K562 (cell line): Measurements from ENCODE around the gene POFUT2. TPM values are rescaled to one million over a fixed set of nuclear protein-coding genes. Genes with fewer than 3 reads are reported as not detected.

ENCODE experiments used
- ATAC-seq: fragments of 200-7000 bp; cut with Tn5 transposase; 3 replicates; pipeline ENCODE4 v1.9.1; 2020; ENCODE audit warnings: moderate library complexity
- BruUV-seq: library from RNA; stranded (reverse); fragments of 400-500 nt; replicated peaks from 2 replicates; lab custom pipeline; 2021; lab: Mats Ljungman, UMichigan
- CTCF ChIA-PET: fragments of 300-600 bp; formaldehyde crosslinking; extraction: SDS; loops from one replicate; lab custom pipeline; 2021; ENCODE audit warnings: low intra/inter-chr PET ratio; lab: Yijun Ruan, JAX
- POLR2A ChIA-PET: fragments of 300-600, 350-650 bp; sonication (Branson Sonifier 250); formaldehyde crosslinking; extraction: SDS; loops from one replicate; lab custom pipeline; 2021; ENCODE audit warnings: antibody characterized with exemption, inconsistent platforms; lab: Yijun Ruan, JAX
- DNase-seq, 4 experiments: peaks; one replicate each; pipeline versions ENCODE4 v3.0.0 to v3.0.0-alpha.2; 2011 to 2018; ENCODE audit warnings: low spot score in 3 of 4, mixed read lengths in 3 of 4; ENCODE audit errors: extremely low read depth in 1 of 4
- FAIRE-seq: peaks from 2 replicates; lab custom pipeline; 2011; peaks lifted over from hg19 to GRCh38; lab: Jason Lieb, UNC
- H2AFZ ChIP-seq: 2 replicates; pipeline ENCODE4 v1.6.0; 2011; ENCODE audit warnings: low read depth, low read length, control low read depth, inconsistent platforms
- H3K27ac ChIP-seq: fragments of 200-600 bp; 3 replicates; pipeline ENCODE4 v1.8.0; 2011; ENCODE audit warnings: low read depth, mild to moderate bottlenecking, control low read depth, inconsistent platforms, low read length, moderate library complexity, mixed read lengths; ENCODE audit errors: extremely low read depth
- H3K27me3 ChIP-seq, 2 experiments: fragments of 300-600 bp in 1 of 2; 2 replicates in 1 of 2; 3 replicates in 1 of 2; pipeline versions ENCODE4 v1.6.0 to v1.8.0; 2011; ENCODE audit warnings: inconsistent platforms in 2 of 2, low read length in 2 of 2, mild to moderate bottlenecking in 1 of 2, mixed read lengths in 1 of 2, moderate library complexity in 1 of 2; ENCODE audit not compliant: control insufficient read depth in 2 of 2, insufficient read depth in 2 of 2
- H3K36me3 ChIP-seq: fragments of 300-600 bp; 3 replicates; pipeline ENCODE4 v1.8.0; 2011; ENCODE audit warnings: mild to moderate bottlenecking, low read length, inconsistent platforms; ENCODE audit not compliant: control insufficient read depth, insufficient read depth
- H3K4me1 ChIP-seq, 2 experiments: fragments of 200-600 bp in 1 of 2; replicated peaks in 1 of 2; 2 replicates in 1 of 2; 3 replicates in 1 of 2; pipeline versions ENCODE4 v1.5.1 to v1.8.0; 2011; ENCODE audit warnings: inconsistent platforms in 2 of 2, low read length in 2 of 2, mild to moderate bottlenecking in 1 of 2, mixed read lengths in 1 of 2, moderate library complexity in 1 of 2; ENCODE audit not compliant: control insufficient read depth in 2 of 2, insufficient read depth in 2 of 2
- H3K4me2 ChIP-seq: 2 replicates; pipeline ENCODE4 v1.6.1; 2011; ENCODE audit warnings: low read length, control low read depth, inconsistent platforms, mixed read lengths; ENCODE audit not compliant: insufficient read depth
- H3K4me3 ChIP-seq: fragments of 200-600 bp; sonication (generic), shearing (Covaris generic); 2 replicates; pipeline ENCODE4 v1.5.1; 2016; ENCODE audit warnings: control low read depth, inconsistent platforms
- H3K79me2 ChIP-seq: fragments of 200-600 bp; 3 replicates; pipeline ENCODE4 v1.8.0; 2011; ENCODE audit warnings: low read length, inconsistent platforms; ENCODE audit not compliant: control insufficient read depth, insufficient read depth
- H3K9ac ChIP-seq, 2 experiments: 2 replicates each; pipeline versions ENCODE4 v1.6.0 to v1.6.1; 2011; ENCODE audit warnings: low read depth in 2 of 2, low read length in 2 of 2, control low read depth in 1 of 2, inconsistent platforms in 1 of 2, mild to moderate bottlenecking in 1 of 2, mixed read lengths in 1 of 2; ENCODE audit not compliant: insufficient read depth in 1 of 2
- H3K9me1 ChIP-seq: one replicate; pipeline ENCODE4 v1.6.0; 2011; ENCODE audit warnings: inconsistent platforms, mild to moderate bottlenecking, low read length, moderate library complexity; ENCODE audit not compliant: control insufficient read depth, insufficient read depth
- H3K9me3 ChIP-seq: replicated peaks from 2 replicates; pipeline ENCODE4 v1.5.1; 2011; ENCODE audit warnings: low read depth, low read length, inconsistent platforms; ENCODE audit not compliant: control insufficient read depth, insufficient read depth
- H4K20me1 ChIP-seq: replicated peaks from 2 replicates; pipeline ENCODE4 v1.6.1; 2011; ENCODE audit warnings: low read length, inconsistent platforms, mixed read lengths; ENCODE audit not compliant: control insufficient read depth, insufficient read depth
- CREB1 ChIP-seq, 2 experiments: sonication (generic) in 1 of 2; formaldehyde crosslinking in 1 of 2; IDR thresholded peaks; 2 replicates each; pipeline versions ENCODE4 v1.6.1 to v1.8.0; 2012 to 2022; ENCODE audit warnings: inconsistent platforms in 1 of 2, mild to moderate bottlenecking in 1 of 2, missing genetic modification reagents in 1 of 2, moderate library complexity in 1 of 2
- HDAC2 ChIP-seq: fragments of 450-650 bp; IDR thresholded peaks from 2 replicates; pipeline ENCODE4 v1.6.1; 2016; ENCODE audit warnings: mild to moderate bottlenecking
- MYNN ChIP-seq, 2 experiments: sonication (generic); formaldehyde crosslinking in 1 of 2; IDR thresholded peaks; 2 replicates each; pipeline versions ENCODE4 v1.5.0 to v1.6.1; 2016 to 2020; ENCODE audit warnings: antibody characterized with exemption in 1 of 2, missing genetic modification reagents in 1 of 2
- WGBS: fragments of 100-300 bp; shearing (Covaris generic); methylation state at CpG from one replicate; pipeline ENCODE4 v1.1.6; 2016; ENCODE audit warnings: low coverage, mixed read lengths; ENCODE audit not compliant: insufficient coverage; ENCODE audit errors: missing lambda C conversion rate; 5-methylcytosine and 5-hydroxymethylcytosine counted together
- in situ Hi-C: fragments of 300-500 bp; cut with MboI; formaldehyde crosslinking; loops from 4 replicates; pipeline ENCODE4 v1.15.0; 2018; ENCODE audit warnings: inconsistent platforms, mixed read lengths
- intact Hi-C: fragments of 100-400 bp; cut with micrococcal nuclease; formaldehyde crosslinking; loops from 2 replicates; pipeline ENCODE4 v1.14.2; 2022
- polyA plus RNA-seq, 8 experiments: library from polyadenylated mRNA; depleted of rRNA in 4 of 8; stranded (reverse) in 5 of 8; unstranded in 3 of 8; fragments of >200 nt; fragmentation: Nextera tagmentation in 2 of 8; fragmentation: Illumina TruSeq in 1 of 8; extraction: Ambion mirVana in 2 of 8; extraction: Trizol in 1 of 8; gene quantifications; 2 replicates each; pipeline versions ENCODE4 v1.2.1 to v1.2.3, GENCODE V29; 2011 to 2014; ENCODE audit warnings: inconsistent platforms in 1 of 8, missing spikeins in 1 of 8
- total RNA-seq, 7 experiments: library from RNA; depleted of rRNA in 6 of 7; stranded (reverse); fragments of >200 nt in 6 of 7; fragmentation: Illumina TruSeq in 2 of 7; extraction: Trizol in 2 of 7; gene quantifications; 2 replicates each; pipeline versions ENCODE4 v1.2.1 to v1.2.3, GENCODE V29; 2011 to 2021; ENCODE audit warnings: low replicate concordance in 1 of 7
- TF ChIP-seq, protein P1 (sequence below): sonication (generic); formaldehyde crosslinking; IDR thresholded peaks from 2 replicates; pipeline ENCODE4 v1.8.1; 2023; ENCODE audit warnings: mild to moderate bottlenecking, missing genetic modification reagents
- TF ChIP-seq, protein P2 (sequence below): fragments of 450-650 bp; IDR thresholded peaks from one replicate; pipeline ENCODE4 v1.6.1; 2018; ENCODE audit warnings: mild to moderate bottlenecking, moderate library complexity; ENCODE audit not compliant: partially characterized antibody

The POFUT2 gene
- total and polyA plus RNA-seq, 9 of the 15 experiments (the other 6 are each of a cell fraction or from before 2014, with no cell fraction given) = 1.1 to 24.2 (median 11.0) TPM

DNA sequence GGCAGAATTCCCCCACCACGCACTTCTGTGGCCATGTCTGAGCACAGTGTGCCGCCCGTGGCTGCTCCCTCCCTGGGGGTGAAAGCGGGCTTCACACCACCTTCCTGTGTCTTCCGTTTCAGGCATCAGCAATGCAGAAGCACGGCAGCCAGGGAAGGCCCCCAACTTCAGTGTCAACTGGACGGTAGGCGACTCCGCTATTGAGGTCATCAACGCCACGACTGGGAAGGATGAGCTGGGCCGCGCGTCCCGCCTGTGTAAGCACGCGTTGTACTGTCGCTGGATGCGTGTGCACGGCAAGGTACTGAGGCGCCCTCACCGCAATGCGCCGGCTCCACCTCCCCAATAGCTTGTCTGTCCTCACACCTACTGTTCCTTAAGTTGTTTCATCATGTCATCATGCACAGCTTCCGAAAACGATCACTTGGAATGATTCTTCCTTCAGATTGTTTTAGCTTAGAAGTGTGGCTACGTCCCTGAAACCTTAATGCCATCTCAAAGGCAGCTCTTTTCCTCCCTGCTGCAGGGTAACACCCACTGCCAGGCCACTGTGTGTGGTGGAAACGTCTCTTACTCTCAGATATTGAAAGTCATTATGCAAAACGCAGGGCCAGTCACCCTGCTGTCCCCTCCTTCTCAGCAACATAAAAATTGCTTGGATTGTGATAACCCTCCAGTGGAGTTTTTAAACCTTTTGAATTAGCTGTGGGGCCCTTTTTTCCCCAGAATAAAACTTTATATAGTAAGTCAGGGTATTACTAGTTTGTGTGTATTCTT lies 66.8 kb downstream of the POFUT2 start:
- POLR2A ChIA-PET = no interaction called here
- intact Hi-C loops = no loop called here
- no peak for ATAC-seq

More for the DNA sequence above, 66.8 kb downstream of the POFUT2 start:
- Histone ChIP-seq H3K9me3 (no peaks in the 10 kb centered on the region), H2AFZ (no peak overlapping the region), H3K4me1 (peaks cover 0 to 10% of the 10 kb centered on the region in 2 experiments; a peak in 1 of 5 replicates), H3K27me3 (peaks cover 10 to 16% of the 10 kb centered on the region in 2 experiments; a peak in 4 of 5 replicates), H3K4me2 (no peak overlapping the region), H3K9me1 (no peaks in the 10 kb centered on the region)
- BruUV-seq = no TSS peak
- WGBS = 59% methylated on average over 29 of the region's 29 CpGs
- no peak for FAIRE-seq
- TF ChIP-seq HDAC2 = no peak
- TF ChIP-seq, protein P1, sequence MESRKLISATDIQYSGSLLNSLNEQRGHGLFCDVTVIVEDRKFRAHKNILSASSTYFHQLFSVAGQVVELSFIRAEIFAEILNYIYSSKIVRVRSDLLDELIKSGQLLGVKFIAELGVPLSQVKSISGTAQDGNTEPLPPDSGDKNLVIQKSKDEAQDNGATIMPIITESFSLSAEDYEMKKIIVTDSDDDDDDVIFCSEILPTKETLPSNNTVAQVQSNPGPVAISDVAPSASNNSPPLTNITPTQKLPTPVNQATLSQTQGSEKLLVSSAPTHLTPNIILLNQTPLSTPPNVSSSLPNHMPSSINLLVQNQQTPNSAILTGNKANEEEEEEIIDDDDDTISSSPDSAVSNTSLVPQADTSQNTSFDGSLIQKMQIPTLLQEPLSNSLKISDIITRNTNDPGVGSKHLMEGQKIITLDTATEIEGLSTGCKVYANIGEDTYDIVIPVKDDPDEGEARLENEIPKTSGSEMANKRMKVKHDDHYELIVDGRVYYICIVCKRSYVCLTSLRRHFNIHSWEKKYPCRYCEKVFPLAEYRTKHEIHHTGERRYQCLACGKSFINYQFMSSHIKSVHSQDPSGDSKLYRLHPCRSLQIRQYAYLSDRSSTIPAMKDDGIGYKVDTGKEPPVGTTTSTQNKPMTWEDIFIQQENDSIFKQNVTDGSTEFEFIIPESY = peak; percentile 82
- TF ChIP-seq CREB1 (IDR thresholded peaks at IDR 0.05) = no peak
- TF ChIP-seq CREB1 (CRISPR knock-in tag; IDR thresholded peaks at IDR 0.05) = no peak
- no peak for TF ChIP-seq MYNN (IDR thresholded peaks at IDR 0.05)
- no peak for TF ChIP-seq MYNN (CRISPR knock-in tag; IDR thresholded peaks at IDR 0.05)
- TF ChIP-seq, protein P2, sequence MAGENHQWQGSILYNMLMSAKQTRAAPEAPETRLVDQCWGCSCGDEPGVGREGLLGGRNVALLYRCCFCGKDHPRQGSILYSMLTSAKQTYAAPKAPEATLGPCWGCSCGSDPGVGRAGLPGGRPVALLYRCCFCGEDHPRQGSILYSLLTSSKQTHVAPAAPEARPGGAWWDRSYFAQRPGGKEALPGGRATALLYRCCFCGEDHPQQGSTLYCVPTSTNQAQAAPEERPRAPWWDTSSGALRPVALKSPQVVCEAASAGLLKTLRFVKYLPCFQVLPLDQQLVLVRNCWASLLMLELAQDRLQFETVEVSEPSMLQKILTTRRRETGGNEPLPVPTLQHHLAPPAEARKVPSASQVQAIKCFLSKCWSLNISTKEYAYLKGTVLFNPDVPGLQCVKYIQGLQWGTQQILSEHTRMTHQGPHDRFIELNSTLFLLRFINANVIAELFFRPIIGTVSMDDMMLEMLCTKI = no peak
- TF ChIP-seq, all 486 proteins: peak for 1
- no peak overlapping the region for H3K27ac ChIP-seq
- no peak overlapping the region for H3K4me3 ChIP-seq
- H3K36me3 ChIP-seq = no peaks in the 10 kb centered on the region
- H3K79me2 ChIP-seq = no peaks in the 10 kb centered on the region
- H3K9ac ChIP-seq = no peak overlapping the region
- in situ Hi-C loops = no loop called here
- CTCF ChIA-PET = no interaction called here
- peaks cover 7% of the 10 kb centered on the region; the same call in 1 of the 2 replicates for H4K20me1 ChIP-seq
- DNase-seq = no peak
